ENCODE data around the gene PA2G4.

The PA2G4 gene

DNA sequence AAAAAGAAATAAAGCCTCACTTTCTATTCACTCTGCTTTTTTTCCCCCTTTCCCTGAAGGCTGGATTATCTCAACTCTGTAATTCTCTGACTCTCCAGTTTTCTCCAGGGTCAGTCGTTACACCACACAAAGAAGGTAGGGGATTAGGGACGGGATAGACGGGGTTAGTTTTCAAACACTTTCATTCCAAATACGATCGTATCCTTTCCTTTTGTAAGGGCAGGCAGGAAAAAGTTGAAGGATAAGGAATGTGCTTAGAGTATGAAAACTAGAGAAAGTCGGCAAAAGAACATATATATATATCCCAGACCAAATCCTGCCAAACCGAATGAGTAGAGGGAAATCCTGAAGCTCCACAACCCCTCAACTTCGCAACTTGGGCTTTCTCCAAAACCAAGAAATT lies 23.1 kb downstream of the PA2G4 start:
- no peak for DNase-seq

DNA sequence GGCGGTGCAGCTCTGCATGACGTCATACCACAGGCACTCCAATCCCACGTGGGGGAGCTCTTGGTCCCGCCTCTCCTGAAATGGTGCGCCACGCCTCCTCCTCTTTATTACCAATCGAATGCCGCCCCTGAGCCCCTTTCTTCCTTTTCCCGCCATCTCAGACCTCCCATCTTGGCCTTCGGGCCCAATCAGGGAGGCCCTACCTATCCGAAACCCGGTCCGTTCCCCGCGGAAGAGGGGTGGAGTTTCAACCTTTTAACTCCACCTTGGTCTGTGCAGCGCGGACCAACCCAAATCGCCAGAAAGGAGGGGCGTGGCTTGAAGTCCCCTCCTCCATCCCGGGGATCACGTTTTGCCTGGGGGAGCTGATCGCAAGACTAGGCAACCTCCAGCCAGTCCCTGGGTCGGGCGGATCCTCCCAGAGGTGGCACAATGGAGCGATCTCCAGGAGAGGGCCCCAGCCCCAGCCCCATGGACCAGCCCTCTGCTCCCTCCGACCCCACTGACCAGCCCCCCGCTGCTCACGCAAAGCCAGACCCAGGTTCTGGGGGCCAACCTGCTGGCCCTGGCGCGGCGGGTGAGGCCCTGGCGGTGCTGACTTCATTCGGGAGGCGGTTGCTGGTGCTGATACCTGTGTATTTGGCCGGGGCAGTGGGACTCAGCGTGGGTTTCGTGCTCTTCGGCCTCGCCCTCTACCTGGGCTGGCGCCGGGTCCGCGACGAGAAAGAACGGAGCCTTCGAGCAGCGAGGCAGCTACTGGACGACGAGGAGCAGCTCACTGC lies 23.7 kb downstream of the PA2G4 start, which contains the start of gene ESYT1:
Gene ESYT1, plus strand, starts transcription at position 380 of the 782 bp plus-strand sequence. Its CDS starts 53 bp downstream, at position 433.
- DNase-seq, result peak; percentile 97

DNA sequence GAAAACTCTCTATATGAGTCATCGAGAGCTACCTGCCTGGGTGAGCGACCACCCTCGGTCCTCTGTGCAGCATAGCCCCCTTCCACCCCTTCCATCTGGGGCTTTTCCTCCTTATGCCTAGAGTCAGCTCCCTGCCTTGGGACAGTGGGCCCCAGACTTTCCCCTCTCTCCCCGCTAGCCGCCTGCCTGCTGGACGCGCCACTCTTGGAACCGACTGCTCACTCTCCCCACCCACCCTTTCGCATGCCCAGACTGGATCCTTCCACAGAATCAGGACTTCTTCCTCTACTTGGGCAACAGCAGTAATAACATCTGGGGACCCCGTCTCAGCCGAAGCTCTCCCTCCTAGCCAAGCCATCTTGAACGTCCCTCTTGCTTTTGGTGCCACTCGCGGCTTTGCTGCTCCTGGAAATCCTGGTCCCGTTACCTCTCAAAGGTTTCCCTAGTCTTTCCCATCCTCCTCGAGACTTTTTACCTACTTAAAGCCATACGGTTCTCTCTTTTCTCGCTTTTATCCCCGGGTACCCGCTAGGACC lies 24.4 kb downstream of the PA2G4 start:
- DNase-seq, result no peak

DNA sequence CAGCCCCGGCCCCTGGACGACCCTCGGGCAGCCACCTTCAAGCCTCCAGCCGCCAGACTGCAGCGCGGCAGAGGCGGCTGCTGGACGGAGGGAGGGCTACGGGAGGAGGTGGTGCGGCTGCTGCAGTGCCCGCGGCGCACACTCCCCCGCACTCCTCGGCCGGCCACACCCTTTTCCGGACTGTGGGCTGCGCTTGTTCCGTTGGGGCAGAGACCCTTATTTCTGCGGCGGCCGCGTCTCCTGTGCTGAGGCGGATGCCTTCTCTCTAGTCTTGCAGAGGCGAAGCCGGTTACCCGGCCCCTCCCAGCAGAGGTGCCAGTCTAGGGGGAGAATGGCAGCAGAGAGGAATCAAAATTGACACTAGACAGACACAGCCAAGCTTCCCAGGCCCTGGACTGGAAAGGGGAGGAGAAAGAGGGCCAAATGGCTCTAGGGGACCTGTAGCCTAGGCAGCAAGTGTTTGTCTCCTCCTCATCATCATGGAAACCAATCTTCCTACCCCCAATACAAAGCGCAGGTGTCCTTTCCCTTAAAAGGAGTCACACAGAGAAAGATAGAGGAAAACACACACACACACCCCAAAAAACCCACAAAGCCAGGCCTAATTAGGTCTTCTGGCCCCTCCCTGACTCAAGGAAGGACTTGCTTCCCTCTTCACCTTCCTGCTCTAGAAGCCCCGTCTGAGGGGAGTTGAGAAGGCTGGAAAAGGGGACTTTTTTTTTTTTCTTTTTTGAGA lies 25.0 kb downstream of the PA2G4 start:
- DNase-seq, result no peak

DNA sequence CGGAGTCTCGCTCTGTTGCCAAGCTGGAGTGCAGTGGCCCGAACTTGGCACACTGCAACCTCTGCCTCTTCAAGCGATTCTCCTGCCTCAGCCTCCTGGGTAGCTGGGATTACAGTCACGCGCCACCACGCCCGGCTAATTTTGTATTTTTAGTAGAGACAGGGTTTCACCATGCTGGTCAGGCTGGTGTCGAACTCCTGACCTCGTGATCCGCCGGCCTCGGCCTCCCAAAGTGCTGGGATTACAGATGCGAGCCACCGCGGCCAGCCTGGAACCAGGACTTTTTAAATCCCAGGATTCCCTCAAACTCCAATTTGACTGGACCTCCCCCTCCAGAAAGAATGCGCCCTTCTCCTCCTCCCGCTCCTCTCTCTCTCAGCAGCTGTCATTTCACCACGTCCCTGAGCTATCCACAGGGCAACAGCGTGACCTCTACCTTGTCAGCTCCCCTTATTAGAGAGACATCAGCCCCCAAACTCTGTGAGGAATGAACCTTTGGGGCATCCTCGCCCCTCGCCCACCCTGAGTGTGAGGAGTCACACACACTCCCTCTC lies 25.7 kb downstream of the PA2G4 start:
- no peak for DNase-seq

DNA sequence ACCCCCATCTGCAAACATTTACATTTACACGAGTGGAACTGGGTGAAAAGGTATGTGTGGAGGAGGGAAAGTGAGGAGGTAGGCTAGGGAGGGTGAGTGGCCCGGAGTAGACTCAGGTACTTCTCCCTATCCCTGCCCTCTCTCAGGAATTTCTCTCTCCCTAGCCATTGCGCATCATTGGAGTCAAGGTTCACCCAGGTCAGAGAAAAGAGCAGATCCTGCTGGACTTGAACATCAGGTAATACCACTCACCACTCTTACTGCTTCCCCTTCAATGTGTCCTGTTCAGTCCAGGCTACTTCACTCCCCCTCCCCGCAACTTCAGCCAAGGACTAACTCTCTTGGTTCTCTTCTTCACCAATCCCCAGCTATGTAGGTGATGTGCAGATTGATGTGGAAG lies 26.5 kb downstream of the PA2G4 start:
- no peak for DNase-seq

DNA sequence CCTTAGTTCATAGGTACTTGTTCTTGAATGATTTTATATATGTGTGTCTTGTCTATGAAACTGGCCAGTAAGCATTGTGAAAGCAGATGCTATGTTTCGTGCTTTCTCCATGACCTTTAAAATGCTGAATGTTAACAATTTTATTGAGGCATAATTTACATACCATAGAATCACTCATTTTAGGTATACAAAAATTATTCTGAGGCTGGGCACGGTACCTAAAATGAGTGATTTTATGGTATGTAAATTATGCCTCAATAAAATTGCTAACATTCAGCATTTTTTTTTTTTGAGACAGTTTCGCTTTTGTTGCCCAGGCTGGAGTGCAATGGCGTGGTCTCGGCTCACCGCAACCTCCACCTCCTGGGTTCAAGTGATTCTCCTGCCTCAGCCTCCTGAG lies 30.5 kb downstream of the PA2G4 start:
- no peak for DNase-seq

DNA sequence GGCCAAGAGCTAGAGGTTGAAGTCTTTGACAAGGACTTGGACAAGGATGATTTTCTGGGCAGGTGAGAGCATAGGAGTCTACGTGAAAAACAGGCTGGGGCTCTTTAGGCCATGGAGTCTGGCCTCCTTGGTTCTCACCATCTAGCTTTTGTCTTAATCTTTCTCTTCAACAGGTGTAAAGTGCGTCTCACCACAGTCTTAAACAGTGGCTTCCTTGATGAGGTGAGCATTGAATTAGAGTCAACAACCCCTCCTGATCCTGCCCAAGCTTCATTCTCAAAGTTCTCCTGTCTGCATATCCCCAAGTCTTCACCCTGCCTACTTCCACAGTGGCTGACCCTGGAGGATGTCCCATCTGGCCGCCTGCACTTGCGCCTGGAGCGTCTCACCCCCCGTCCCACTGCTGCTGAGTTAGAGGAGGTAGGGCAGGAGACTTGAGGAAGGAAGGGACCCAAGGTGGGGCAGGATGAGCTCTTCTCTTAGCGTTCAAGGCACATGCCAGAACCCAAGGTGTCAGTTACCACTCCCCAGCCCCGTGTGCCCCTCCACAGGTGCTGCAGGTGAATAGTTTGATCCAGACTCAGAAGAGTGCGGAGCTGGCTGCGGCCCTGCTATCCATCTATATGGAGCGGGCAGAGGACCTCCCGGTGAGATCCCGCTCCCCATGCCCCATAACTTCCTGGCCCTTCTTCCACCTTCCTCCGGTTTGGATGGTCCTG lies 33.7 kb downstream of the PA2G4 start:
- no peak for DNase-seq

DNA sequence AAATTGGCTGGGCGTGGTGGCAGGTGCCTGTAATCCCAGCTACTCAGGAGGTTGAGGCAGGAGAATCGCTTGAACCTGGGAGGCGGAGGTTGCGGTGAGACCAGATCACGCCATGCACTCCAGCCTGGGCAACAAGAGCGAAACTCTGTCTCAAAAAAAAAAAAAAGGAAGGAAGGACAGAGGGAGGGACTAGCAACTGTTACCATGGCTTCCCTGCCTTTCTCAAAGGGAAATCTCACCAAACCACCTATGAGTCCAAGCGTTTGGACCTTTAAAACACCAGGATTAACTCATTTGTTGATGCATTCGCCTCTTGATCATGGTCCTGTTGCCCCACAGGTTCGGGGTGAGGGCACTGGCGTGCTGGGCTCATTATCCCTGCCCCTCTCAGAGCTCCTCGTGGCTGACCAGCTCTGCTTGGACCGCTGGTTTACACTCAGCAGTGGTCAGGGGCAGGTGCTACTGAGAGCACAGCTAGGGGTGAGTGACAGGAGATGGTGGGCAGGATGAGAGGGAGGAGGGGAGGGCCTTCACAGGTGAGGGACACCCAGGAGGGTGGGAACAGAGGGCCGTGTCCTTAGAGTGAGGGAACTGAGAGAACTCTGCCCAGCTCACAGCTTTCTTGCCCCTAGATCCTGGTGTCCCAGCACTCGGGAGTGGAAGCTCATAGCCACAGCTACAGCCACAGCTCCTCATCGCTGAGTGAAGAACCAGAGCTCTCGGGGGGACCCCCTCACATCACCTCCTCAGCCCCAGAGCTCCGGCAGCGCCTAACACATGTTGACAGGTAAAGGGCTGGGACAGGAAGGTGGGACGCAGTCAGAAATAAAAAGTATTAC lies 37.8 kb downstream of the PA2G4 start:
- no peak for DNase-seq

DNA sequence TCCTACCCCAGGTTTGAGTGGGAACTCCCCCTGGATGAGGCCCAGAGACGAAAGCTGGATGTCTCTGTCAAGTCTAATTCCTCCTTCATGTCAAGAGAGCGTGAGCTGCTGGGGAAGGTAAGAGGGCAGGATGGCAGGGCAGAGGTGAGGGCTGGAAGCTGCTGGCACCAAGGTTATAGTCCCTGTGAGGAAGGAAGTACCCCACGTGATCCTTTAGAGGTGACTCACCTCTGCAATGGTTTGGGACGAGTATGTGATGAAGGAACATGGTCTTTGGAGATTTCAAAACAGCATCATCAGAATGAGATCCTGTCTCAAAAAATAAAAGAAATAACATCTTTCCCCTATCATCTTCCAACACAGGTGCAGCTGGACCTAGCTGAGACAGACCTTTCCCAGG lies 38.9 kb downstream of the PA2G4 start:
- DNase-seq, result no peak

DNA sequence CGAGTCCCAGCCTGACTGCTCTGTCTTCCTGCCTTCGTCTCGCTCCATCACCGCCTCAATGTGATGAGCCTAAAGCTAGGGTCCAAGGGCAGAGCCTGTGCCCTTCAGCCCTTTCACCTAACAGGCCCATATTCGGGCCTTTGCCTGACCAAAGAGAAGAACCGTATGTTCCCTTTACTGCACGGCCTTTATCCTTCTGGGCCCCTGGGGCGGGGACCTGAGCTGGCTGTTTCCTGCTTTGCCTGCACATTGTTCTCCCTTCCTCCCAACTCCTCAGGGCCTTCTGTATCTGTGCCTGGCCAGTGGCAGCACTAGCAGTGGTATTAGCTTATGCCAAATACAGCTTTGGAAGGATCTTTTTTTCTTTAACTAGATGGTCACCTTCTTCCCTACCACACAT lies 39.5 kb downstream of the PA2G4 start:
- no peak for DNase-seq

DNA sequence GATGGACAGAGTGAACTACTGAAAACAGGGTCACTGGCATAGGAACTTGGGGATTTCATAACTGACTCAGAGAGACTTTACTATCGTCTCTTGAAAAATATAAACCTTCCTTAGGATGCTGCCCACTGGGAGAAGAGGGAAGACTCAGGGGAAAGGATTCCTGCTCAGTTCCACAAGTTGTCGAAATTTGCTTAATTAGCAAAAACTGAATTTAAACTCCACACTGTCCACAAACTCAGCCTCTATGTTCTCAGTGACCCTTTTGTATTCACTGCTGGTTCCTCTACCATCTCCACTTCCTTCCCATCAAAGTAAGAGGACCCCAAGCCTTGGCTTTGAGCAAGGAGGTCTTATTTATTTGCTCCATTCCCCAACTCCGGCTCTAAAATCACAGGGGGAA lies 40.9 kb downstream of the PA2G4 start:
- DNase-seq, result no peak

DNA sequence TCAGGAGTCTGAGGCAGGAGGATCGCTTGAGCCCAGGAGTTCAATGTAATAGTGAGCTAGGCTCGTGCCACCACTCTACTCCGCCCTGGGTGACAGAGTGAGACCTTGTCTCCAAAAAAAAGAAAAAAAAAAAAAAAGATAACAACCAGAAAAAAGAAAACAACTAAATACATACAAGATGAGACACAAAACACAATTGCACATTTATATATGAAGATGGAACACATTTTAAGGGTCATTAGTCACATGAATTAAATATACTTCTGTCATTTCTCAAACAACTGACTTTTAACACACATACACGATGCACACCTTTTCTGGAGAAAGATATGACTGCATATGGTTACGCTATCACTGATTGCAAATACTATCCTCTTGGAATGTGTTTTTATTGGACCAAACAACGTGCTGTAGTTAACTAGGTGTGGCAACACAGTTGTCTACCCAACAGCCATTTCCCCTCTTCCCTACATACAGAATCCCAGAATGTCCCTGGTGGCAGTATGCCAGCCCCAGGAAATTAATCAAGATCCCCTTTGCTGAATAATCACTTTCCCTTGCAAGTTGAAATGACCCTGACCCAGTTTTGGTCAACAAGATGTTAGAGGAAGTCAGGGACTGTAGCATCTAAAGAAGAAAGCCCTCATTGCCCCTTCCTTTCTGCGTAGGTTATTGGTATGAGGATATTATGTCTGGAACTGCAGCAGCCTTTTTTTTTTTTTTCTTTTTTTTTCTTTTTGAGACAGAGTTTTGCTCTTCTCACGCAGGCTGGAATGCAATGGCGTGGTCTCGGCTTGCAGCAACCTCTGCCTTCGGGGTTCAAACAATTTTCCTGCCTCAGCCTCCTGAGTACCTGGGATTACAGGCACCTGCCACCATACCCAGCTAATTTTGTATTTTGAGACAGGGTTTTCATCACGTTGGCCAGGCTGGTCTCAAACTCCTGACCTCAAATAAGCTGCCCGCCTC lies 42.4 kb downstream of the PA2G4 start:
- DNase-seq, result no peak

DNA sequence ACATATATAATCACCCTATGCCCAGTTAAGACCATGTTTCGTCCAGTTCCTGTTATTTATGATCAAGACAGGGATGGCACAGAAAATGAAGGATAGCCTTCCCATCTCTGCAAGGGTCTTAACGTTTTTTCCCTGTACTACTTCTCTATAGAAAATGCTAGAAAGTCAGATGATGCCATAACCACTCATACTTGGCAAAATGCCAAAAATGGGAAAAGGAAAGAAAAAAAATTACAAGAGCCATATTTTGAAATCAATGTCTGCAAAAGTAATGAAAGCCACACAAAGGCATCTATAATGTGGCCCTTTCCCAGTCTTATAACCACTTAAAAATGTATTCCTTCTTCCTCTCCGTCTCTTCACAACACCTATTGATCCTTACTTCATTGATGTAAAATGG lies 46.2 kb downstream of the PA2G4 start:
- no peak for DNase-seq

DNA sequence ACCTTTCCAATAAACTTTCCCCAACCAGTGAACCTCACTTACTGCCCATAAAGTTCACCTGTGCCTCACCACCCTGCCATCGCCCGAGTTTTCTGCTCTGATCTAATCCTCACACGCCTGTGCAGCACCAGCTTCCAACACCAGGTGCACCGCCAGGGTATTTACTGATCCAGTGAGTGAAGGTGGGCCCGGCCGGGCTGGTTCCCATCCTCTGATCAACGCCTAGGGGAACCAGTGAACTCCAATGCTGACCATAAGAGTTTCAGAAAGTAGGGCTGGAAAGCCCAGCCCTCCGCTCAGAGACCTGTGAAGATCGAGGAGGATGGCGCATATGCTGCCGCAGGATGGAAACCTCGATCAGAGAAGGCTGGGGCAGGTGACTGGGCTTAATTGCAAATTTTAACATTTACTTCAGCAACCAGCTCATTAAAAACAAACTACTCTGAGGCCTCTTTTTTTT lies 47.3 kb downstream of the PA2G4 start:
- peak; percentile 26 for DNase-seq

DNA sequence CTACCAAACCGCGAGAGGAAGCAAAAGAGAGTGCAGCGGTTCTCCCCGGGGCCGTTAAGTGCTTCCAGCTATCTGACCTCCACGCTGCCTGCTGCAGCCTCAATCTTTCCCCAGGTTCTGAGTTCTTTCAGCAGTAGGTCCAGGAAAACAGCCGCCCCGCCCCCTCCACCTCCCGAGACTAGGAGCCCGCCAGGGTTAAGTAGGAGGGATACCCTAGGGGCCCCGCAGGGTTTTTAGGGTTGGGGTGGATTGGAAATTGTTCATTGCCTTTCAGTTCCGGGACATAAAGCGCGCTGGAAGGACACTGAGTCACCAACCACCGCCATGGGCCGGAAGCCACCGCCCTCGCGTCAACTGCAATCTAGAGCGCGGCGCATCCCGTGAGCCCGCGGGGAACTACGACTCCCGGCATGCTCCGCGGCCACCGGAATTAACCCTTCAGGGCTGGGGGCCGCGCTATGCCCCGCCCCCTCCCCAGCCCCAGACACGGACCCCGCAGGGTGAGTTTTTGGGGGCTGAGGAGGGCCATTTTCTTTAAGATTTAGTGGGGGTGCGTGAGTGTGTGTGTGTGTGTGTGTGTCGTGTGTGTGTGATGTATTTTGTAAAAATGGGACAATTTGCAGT lies 47.9 kb downstream of the PA2G4 start, which contains the start of gene MYL6B:
Gene MYL6B, plus strand, starts transcription at position 456 of the 624 bp plus-strand sequence. CDS start 1,332 bp downstream, outside the sequence.
- DNase-seq, result peak; percentile 71

DNA sequence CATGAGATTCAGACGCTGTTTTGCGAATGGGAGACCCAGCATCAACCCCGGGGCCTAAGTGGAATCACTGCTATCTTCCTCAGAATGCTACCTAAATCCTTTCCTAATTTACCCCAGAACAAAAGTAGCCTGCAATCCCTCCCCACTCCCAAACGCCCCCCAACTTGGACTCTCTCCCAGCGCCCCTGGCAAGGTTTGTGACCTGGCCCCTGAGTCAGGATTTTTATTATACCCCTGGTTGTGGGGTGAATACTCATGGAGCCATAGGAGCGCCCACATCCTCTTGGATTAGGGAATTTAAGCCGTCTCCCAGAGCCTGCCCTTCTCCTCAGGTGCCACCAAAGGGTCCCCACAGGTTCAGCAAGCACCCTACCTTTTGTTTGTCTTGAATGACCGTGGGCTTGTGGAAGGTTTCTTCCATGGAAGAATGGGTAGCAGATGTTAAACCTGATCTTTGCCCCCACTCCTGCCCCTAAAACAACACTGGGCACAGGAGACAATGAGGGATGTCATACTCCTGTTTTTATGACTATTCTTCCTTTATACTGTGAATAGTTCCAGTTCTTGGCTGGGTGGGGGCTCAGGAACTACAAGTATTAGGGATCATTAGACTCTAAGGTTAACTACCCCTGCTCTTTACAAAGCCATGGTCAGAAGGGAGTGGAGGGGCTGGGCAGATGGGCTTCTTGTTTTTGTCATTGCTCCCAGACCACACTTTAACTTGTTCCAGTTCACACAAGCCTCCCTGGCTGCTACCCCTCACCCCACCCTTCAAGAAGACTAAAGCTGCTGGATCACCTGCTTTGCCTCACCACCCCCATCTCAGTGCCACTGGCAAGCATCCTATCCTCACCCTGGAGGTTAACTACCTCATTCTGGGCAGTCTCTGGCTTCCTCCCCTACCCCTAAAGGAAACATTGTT lies 48.7 kb downstream of the PA2G4 start:
- no peak for DNase-seq

DNA sequence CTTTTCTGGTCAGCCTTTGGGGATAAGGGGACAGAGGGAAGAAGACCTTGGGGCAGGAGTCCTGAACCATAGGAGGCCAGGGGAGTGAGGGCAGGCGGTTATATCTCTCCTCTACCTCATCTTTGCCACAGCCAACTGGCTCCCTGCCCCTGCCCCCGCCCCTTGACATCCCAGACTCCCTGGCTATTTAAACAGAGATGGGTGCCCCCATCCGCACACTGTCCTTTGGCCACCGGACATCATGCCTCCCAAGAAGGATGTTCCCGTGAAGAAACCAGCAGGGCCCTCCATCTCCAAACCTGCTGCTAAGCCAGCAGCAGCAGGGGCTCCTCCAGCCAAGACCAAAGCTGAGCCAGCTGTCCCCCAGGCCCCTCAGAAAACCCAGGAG lies 49.3 kb downstream of the PA2G4 start:
- DNase-seq, result no peak

DNA sequence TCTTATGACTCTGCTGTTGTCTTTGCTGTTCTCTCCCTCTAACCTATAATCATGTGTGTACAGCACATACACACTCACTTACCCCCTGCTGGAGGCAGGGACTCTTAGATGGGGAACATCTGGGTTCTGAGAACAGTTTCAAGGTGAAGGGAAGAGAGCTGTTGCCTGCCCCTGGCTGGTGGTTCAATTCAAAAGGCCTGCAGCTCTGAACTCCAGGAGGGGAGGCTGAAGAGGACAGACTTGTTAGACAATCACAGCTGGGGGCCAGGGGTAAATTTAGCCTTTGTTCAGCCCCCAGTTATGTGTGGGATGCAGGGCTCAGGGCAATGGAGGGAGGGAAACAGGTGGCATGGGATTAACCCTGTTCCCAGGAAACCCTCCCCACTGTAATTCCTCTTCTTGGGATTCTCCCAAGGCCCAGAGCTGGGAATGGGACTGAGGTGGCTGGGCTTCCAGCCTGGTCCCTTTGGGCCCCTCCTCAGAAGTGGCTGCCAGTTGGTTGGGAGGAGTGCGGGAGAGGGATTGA lies 50.0 kb downstream of the PA2G4 start:
- DNase-seq, result no peak
